Endothelial cell of umbilical vein (primary cell): Measurements from ENCODE around the gene MT1HL1.

Experiments used
- CTCF ChIP-seq, 2 donors: IDR thresholded peaks; 1 replicate in 1 of 2; 2 replicates in 1 of 2; pipeline ENCODE4 v1.5.1; 2011; ENCODE audit warnings: low read length in 2 of 2, mild to moderate bottlenecking in 2 of 2, moderate library complexity in 2 of 2, control low read depth in 1 of 2, inconsistent platforms in 1 of 2, low read depth in 1 of 2; ENCODE audit not compliant: insufficient read depth in 1 of 2; ENCODE audit errors: extremely low read depth in 1 of 2
- EZH2 ChIP-seq: IDR thresholded peaks from 2 replicates; pipeline ENCODE4 v1.6.1; 2012; ENCODE audit warnings: borderline replicate concordance, low read depth, mild to moderate bottlenecking, moderate library complexity, low read length, inconsistent platforms; ENCODE audit not compliant: severe bottlenecking
- FOS ChIP-seq: IDR thresholded peaks from 2 replicates; pipeline ENCODE4 v1.6.1; 2011; ENCODE audit warnings: mild to moderate bottlenecking, low read length, moderate library complexity, borderline replicate concordance; ENCODE audit not compliant: insufficient read depth
- GATA2 ChIP-seq: IDR thresholded peaks from 2 replicates; pipeline ENCODE4 v1.7.0; 2011; ENCODE audit warnings: low read depth, mild to moderate bottlenecking, moderate library complexity, mixed read lengths, low read length; ENCODE audit not compliant: insufficient read length, insufficient read depth
- JUN ChIP-seq: IDR thresholded peaks from 2 replicates; pipeline ENCODE4 v1.6.1; 2011; ENCODE audit warnings: borderline replicate concordance, low read depth; ENCODE audit not compliant: insufficient read length, insufficient read depth
- MYC ChIP-seq: IDR thresholded peaks from one replicate; pipeline ENCODE4 v1.6.1; 2011; ENCODE audit warnings: mild to moderate bottlenecking, low read depth, low read length
- POLR2A ChIP-seq: IDR thresholded peaks from 2 replicates; pipeline ENCODE4 v1.6.1; 2012; ENCODE audit warnings: low read depth, mild to moderate bottlenecking, control low read depth, low read length
- POLR2AphosphoS5 ChIP-seq: IDR thresholded peaks from 2 replicates; pipeline ENCODE4 v1.6.1; 2012; ENCODE audit warnings: low read depth, mild to moderate bottlenecking, control low read depth, low read length, moderate library complexity; ENCODE audit not compliant: insufficient read depth
- TF ChIP-seq, protein P1 (sequence below): IDR thresholded peaks from 2 replicates; pipeline ENCODE4 v1.6.1; 2011; ENCODE audit not compliant: insufficient read depth, insufficient read length

- no peak for TF ChIP-seq CTCF (IDR thresholded peaks at IDR 0.05; ENCODE audit: extremely low read depth in 1 of 2, insufficient read depth in 1 of 2, low read depth in 1 of 2, low read length in 2 of 2)
- TF ChIP-seq POLR2A, result no peak
- TF ChIP-seq EZH2, result no peak
- TF ChIP-seq, protein P1, sequence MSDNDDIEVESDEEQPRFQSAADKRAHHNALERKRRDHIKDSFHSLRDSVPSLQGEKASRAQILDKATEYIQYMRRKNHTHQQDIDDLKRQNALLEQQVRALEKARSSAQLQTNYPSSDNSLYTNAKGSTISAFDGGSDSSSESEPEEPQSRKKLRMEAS, result no peak
- TF ChIP-seq FOS, result no peak
- no peak for TF ChIP-seq GATA2
- TF ChIP-seq JUN, result no peak
- no peak for TF ChIP-seq MYC
- TF ChIP-seq POLR2AphosphoS5, result no peak
These were observed 29.6 kb upstream of the MT1HL1 start for GRCh38 chr1:237033804-237034203.
